Measurements from ENCODE around the gene WDR20. TPM values are rescaled to one million over a fixed set of nuclear protein-coding genes. Genes with fewer than 3 reads are reported as not detected.

Gene WDR20
- total RNA-seq, 1 donor = 16.4 TPM

DNA sequence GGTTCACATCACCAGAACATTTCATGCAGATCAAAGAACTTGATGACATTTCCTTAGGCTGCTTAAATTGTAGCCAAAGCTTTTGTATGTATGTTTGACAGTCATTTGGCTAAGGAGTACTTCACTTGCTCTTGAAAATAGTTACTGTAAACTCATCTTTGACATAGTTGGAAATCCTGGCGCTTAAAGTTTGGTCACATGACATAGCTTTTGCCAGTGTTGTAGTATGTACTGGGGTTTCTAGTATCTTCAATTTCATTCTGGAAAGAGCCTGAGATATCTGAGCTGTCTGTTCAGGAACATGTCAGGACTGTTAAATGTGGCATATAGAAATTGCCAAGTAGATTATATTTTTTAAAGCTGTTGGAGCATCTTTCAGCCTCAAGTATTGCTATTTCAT is 55.7 kb downstream of the WDR20 start:
- DNase-seq (ENCODE audit: low read depth in 2 of 3, low spot score in 2 of 3) = no peak

- no peak for DNase-seq (ENCODE audit: low read depth in 2 of 3, low spot score in 2 of 3)
These were observed 56.6 kb downstream of the WDR20 start for GRCh38 chr14:102196039-102196901.

- DNase-seq (ENCODE audit: low read depth in 2 of 3, low spot score in 2 of 3) = no peak
These were observed 57.2 kb downstream of the WDR20 start for GRCh38 chr14:102196902-102197230.

- DNase-seq (ENCODE audit: low read depth in 2 of 3, low spot score in 2 of 3) = no peak
These were observed 57.7 kb downstream of the WDR20 start for GRCh38 chr14:102197317-102197853.

DNA sequence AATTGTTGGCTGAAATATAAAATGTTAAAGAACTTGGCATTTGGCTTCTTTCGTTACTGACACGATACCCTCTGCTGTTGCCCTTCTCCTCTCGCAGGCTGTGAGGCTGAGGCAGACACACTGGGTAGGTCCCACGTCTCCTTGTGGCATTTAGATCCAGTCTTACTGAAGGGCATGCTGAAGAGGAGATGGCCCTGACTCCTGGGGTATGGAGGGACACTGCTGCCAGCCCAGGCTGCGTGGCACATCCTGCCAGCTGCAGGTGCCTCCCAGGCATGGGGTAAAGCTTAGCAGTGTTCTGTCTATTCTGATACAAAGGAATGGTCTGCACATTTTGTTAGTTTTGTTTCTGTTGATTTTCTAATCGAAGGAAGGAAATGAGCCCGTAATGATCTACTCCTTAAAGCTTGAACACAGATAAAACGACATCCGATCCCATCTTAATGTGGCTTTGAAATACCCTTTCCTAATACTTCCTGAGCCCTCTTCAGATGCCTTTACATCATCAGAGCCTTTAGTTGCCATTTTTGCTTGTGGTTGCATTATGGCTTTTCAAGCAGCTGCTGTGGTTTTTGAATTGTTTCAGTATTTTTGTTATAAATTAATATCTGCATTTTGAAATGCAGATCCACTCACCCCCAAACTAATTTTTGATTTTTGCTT is 61.1 kb downstream of the WDR20 start:
- DNase-seq (ENCODE audit: low read depth in 2 of 3, low spot score in 2 of 3) = no peak

DNA sequence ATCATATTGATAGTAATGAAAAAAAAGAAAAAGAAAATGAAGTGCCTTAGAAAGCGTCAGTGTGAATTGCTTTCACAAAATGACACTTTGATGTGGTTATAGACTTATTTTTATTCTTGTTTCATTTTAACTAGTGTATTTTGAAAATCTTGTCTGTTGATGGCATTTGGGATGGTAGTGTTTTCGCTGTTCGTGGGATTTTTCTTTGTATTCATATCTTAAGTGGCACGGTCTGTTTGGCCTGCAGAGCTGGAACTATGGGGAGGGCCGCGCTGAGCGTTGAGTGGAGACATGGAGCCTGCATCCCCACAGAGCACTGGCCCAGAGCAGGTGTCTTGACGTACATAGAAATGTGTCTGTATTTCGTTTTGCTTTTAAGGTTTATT is 61.6 kb downstream of the WDR20 start:
- DNase-seq (ENCODE audit: low read depth in 2 of 3, low spot score in 2 of 3) = no peak

DNA sequence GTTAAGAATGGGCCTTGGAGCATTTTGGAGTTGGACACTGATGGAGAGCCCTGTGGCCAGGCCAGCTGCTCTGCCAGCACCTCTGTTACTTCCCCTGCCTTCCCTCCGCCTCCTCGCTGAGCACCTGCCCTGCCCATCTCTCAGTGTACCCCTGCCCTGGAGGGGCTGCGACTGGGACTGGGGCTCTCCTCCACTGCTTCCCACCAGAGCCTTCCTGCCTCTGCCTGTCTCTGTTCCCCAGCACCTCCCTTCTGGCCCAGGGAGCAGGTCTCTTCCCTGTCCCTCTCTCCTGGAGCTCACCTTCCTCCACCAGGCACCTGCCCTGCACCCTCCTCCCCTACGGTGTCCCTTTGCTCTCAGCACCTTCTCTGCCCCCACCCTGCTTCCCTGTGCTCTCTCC is 62.1 kb downstream of the WDR20 start:
- DNase-seq (ENCODE audit: low read depth in 2 of 3, low spot score in 2 of 3) = no peak

GRCh38 chr14:102202944-102203343 is 63.2 kb downstream of the WDR20 start:
- no peak for DNase-seq (ENCODE audit: low read depth in 2 of 3, low spot score in 2 of 3)

DNA sequence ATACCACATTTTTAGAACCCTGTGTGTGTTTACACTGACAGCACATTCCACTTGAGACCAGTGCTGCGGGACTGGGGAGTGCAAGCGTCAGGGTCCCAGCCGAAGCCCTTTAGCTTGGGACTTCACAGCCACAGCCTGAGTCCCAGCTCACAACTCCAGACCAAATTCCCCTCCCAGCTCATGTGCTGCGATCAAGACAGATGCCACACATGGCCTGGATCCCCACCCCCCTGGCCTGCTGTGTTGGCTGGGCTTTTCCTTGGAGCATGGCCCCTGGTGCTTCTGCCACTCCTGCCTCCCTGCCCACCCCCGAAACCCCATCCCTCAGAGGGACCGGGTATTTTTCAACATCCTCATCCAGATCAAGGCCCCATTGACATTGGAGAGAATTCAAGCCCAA is 63.7 kb downstream of the WDR20 start:
- DNase-seq (ENCODE audit: low read depth in 2 of 3, low spot score in 2 of 3) = no peak

GRCh38 chr14:102205560-102205959 is 65.9 kb downstream of the WDR20 start:
- DNase-seq (ENCODE audit: low read depth in 2 of 3, low spot score in 2 of 3) = no peak

- DNase-seq (ENCODE audit: low read depth in 2 of 3, low spot score in 2 of 3) = no peak
These were observed 67.2 kb downstream of the WDR20 start for GRCh38 chr14:102206918-102207317.

- no peak for DNase-seq (ENCODE audit: low read depth in 2 of 3, low spot score in 2 of 3)
These were observed 68.2 kb downstream of the WDR20 start for GRCh38 chr14:102207831-102208365.

- DNase-seq (ENCODE audit: low read depth in 2 of 3, low spot score in 2 of 3) = no peak
These were observed 69.0 kb downstream of the WDR20 start for GRCh38 chr14:102208741-102209140.

GRCh38 chr14:102209224-102209966 is 69.7 kb downstream of the WDR20 start:
- no peak for DNase-seq (ENCODE audit: low read depth in 2 of 3, low spot score in 2 of 3)

- no peak for DNase-seq (ENCODE audit: low read depth in 2 of 3, low spot score in 2 of 3)
These were observed 70.8 kb downstream of the WDR20 start for GRCh38 chr14:102210421-102211042.

GRCh38 chr14:102211240-102211639 is 71.5 kb downstream of the WDR20 start:
- DNase-seq (ENCODE audit: low read depth in 2 of 3, low spot score in 2 of 3) = no peak

DNA sequence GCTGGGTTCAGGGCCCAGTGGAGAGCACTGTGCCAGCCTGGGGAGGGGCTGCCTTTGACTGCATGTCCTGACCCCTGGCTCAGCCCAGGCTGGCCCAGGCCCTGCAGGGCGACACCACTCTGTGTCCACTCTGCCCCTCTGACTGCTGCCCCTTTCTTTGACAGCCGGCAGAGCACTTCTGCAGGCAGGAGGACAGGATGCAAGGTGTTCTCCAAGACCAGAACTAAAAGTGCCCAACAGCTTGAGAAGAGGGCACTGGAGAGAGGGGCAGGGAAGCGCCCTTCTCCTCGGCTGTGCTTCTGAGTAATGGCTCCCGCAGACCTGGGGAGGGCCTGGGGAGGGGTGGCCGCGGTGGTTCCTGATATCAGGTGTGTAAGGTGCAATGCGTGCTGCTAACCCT is 72.7 kb downstream of the WDR20 start:
- no peak for DNase-seq (ENCODE audit: low read depth in 2 of 3, low spot score in 2 of 3)

GRCh38 chr14:102212845-102213244 is 73.1 kb downstream of the WDR20 start:
- DNase-seq (ENCODE audit: low read depth in 2 of 3, low spot score in 2 of 3) = no peak

DNA sequence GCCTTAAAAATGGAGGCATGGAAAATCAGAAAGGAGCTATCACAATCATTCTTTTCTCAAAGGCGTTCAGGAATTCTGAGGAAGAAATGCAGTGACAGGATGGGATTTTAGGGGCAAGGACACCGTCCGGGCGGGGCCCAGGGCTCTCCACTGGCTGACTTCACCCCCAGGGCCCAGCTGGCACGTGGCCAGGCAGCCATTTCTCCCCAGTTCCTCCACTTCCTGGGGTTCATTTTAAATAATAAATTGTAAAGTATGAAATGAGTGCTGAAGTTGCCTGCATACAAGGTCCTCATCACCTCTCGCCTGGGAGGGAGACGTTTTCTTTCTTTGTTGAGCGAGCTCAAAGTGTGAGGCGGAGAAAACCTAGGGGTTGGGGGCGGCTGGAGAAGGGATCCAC is 73.8 kb downstream of the WDR20 start:
- DNase-seq (ENCODE audit: low read depth in 2 of 3, low spot score in 2 of 3) = no peak

GRCh38 chr14:102213984-102214658 is 74.4 kb downstream of the WDR20 start:
- no peak for DNase-seq (ENCODE audit: low read depth in 2 of 3, low spot score in 2 of 3)

All from hematopoietic multipotent progenitor cell (in vitro differentiated cells).